ENCODE measurements around the gene AGTRAP. TPM values are rescaled to one million over a fixed set of nuclear protein-coding genes. Genes with fewer than 3 reads are reported as not detected.

AGTRAP gene
- total RNA-seq, 2 experiments from 2014 or later = 20.3 to 21.7 TPM

DNA sequence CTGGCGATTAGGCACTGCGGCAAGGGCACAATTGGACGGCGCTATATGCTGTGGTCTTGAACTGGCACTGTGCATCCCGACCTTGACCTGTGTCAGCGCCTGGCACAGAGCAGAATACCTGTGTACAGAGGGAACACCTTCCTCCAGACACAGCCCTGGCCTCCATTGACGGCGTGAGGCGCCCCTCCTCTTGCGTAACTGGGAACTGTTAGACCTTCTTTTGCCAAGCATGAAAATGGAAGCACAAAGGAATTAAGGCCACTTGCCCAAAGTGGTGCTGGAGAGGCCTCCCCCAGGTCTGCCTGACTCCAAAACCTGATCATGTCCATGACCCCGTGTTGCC lies 6.8 kb upstream of the AGTRAP start:
- no peak overlapping the region for H3K27ac Mint-ChIP-seq
- H3K36me3 Mint-ChIP-seq (ENCODE audit: low read depth) = no peaks in the 10 kb centered on the region
- no peaks in the 10 kb centered on the region for H3K9me3 Mint-ChIP-seq
- no peaks in the 10 kb centered on the region for H3K27me3 Mint-ChIP-seq (ENCODE audit: low read depth)
- CTCF ChIA-PET = no interaction called here
- H3K4me1 Mint-ChIP-seq (ENCODE audit: low read depth) = peaks cover 44% of the 10 kb centered on the region
- intact Hi-C loops (cut with micrococcal nuclease) = no loop called here
- no peak for DNase-seq
- no peak overlapping the region for H3K4me3 Mint-ChIP-seq

- peaks cover 44% of the 10 kb centered on the region for H3K4me1 Mint-ChIP-seq (ENCODE audit: low read depth)
- no peaks in the 10 kb centered on the region for H3K36me3 Mint-ChIP-seq (ENCODE audit: low read depth)
- peak overlapping the region; percentile 57 for H3K27ac Mint-ChIP-seq
- no peak for DNase-seq
- H3K27me3 Mint-ChIP-seq (ENCODE audit: low read depth) = no peaks in the 10 kb centered on the region
- no peaks in the 10 kb centered on the region for H3K9me3 Mint-ChIP-seq
- CTCF ChIA-PET = interaction anchor here (0.6 kb wide), 1 partner anchor 506 kb away, joined by 4 read pairs; no protein-coding TSS in a partner anchor
- peak overlapping the region; percentile 65 for H3K4me3 Mint-ChIP-seq
- intact Hi-C loops (cut with micrococcal nuclease) = loop anchor here (5.0 kb wide), 1 partner anchor 47 kb away; the partner anchor contains the start of gene MAD2L2
Observed at GRCh38 chr1:11729498-11730428, 6.2 kb upstream of the AGTRAP start.

GRCh38 chr1:11730429-11730891 lies 5.5 kb upstream of the AGTRAP start:
- Mint-ChIP-seq H3K4me3 (peak overlapping the region; percentile 65), H3K4me1 (ENCODE audit: low read depth) (peaks cover 42% of the 10 kb centered on the region), H3K27ac (peak overlapping the region; percentile 57), H3K27me3 (ENCODE audit: low read depth) (no peaks in the 10 kb centered on the region), H3K36me3 (ENCODE audit: low read depth) (no peaks in the 10 kb centered on the region), H3K9me3 (no peaks in the 10 kb centered on the region)
- DNase-seq = peak; percentile 59
- CTCF ChIA-PET = interaction anchor here (0.6 to 1.2 kb wide), 4 partner anchors 11 to 507 kb away, joined by 3 to 5 read pairs (median 4); no protein-coding TSS in a partner anchor
- intact Hi-C loops (cut with micrococcal nuclease) = loop anchor here (5.0 kb wide), 1 partner anchor 48 kb away; the partner anchor contains the start of gene MAD2L2

DNA sequence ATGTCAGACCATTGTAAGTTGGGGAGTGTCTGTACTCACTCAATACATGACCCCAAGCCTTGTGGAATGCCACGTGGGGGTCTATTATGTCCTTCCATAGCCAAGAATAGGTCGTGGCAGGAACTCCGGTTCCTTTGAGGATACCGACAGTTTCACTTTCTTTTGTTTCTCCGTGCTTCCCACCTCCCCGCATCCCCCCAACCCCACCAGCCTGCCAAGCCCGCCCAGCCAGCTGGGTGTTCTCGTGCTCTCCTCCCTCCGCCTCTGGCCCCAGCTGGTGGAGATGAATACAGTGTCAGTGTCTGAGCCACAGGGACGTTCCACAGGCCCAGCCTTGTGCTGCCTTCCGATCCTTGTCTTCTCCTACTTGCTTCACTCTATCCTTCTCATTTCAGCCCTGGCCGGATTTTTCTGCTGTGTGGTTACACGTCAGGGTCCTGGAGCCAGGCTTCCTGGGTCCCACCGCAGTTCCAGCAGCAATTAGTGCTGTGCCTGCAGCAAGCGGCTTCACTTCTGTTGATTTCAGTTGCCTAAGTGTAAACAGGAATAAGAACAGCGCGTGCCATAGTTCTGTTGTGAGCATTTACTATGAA lies 4.1 kb upstream of the AGTRAP start:
- intact Hi-C loops (cut with micrococcal nuclease) = loop anchor here (5.0 kb wide), 1 partner anchor 49 kb away; the partner anchor contains the start of gene MAD2L2
- peak overlapping the region; percentile 65 for H3K4me3 Mint-ChIP-seq
- CTCF ChIA-PET = interaction anchor here (1.0 to 1.2 kb wide), 2 partner anchors 13 to 86 kb away, joined by 4 to 5 read pairs; no protein-coding TSS in a partner anchor
- no peaks in the 10 kb centered on the region for H3K36me3 Mint-ChIP-seq (ENCODE audit: low read depth)
- DNase-seq = peak; percentile 57
- no peaks in the 10 kb centered on the region for H3K9me3 Mint-ChIP-seq
- peak overlapping the region; percentile 59 for H3K27ac Mint-ChIP-seq
- peaks cover 37% of the 10 kb centered on the region for H3K4me1 Mint-ChIP-seq (ENCODE audit: low read depth)
- H3K27me3 Mint-ChIP-seq (ENCODE audit: low read depth) = no peaks in the 10 kb centered on the region

DNA sequence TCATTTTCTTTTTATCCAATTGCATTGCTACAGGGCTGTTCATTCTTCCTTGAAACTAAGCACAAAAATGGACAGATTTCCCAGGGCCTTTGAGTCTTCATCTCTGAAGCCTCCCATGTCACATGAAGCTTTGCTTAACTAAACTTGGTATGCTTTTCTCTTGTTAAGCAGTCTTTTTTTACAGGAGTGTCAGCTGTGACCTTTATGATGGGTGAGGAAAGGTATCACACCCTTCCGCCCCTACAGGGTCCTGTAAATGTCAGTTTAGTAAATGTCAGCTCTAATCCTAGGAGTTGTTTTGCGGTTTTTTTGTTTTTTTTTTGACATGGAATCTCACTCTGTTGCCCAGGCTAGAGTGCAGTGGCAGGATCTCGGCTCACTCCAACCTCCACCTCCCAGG lies 2.6 kb upstream of the AGTRAP start:
- Mint-ChIP-seq H3K9me3 (no peaks in the 10 kb centered on the region), H3K36me3 (ENCODE audit: low read depth) (no peaks in the 10 kb centered on the region), H3K27me3 (ENCODE audit: low read depth) (no peaks in the 10 kb centered on the region), H3K4me1 (ENCODE audit: low read depth) (peaks cover 51% of the 10 kb centered on the region), H3K4me3 (no peak overlapping the region), H3K27ac (peak overlapping the region; percentile 41)
- intact Hi-C loops (cut with micrococcal nuclease) = loop anchor here (5.0 kb wide), 1 partner anchor 51 kb away; the partner anchor contains the start of gene MAD2L2
- CTCF ChIA-PET = no interaction called here
- no peak for DNase-seq

DNA sequence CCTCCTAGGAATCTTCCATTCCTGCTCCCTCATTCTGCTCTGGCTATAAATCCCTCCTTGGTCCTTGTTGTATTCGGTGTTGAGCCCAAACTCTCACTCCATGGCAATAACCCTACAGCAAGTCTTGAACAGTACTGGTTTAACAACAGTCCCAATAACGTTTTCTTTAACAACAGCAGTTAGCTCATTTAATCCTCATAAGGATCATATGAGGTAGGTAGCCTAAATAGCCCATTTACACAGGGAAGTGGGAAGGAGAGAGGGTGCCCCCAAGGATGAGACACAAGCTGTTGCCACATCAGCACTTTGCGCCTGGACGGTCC lies 444 bp upstream of the AGTRAP start:
- H3K4me3 Mint-ChIP-seq = peak overlapping the region; percentile 96
- H3K4me1 Mint-ChIP-seq (ENCODE audit: low read depth) = peaks cover 51% of the 10 kb centered on the region
- no peak for DNase-seq
- CTCF ChIA-PET = interaction anchor here (2.1 to 2.5 kb wide), 2 partner anchors 14 to 85 kb away, joined by 7 to 13 read pairs; no protein-coding TSS in a partner anchor
- no peaks in the 10 kb centered on the region for H3K9me3 Mint-ChIP-seq
- peak overlapping the region; percentile 11 for H3K27ac Mint-ChIP-seq
- H3K27me3 Mint-ChIP-seq (ENCODE audit: low read depth) = no peaks in the 10 kb centered on the region
- no peaks in the 10 kb centered on the region for H3K36me3 Mint-ChIP-seq (ENCODE audit: low read depth)
- intact Hi-C loops (cut with micrococcal nuclease) = loop anchor here (5.0 kb wide), 1 partner anchor 172 kb away; no protein-coding TSS in a partner anchor

- Mint-ChIP-seq H3K4me3 (peak overlapping the region; percentile 96), H3K27me3 (ENCODE audit: low read depth) (no peaks in the 10 kb centered on the region), H3K9me3 (no peaks in the 10 kb centered on the region), H3K4me1 (ENCODE audit: low read depth) (peaks cover 50% of the 10 kb centered on the region), H3K27ac (peak overlapping the region; percentile 93), H3K36me3 (ENCODE audit: low read depth) (no peaks in the 10 kb centered on the region)
- CTCF ChIA-PET = interaction anchor here (0.7 to 2.5 kb wide), 4 partner anchors 13 to 73 kb away, joined by 3 to 11 read pairs (median 6); partner anchors contain the start of gene FBXO6
- intact Hi-C loops (cut with micrococcal nuclease) = loop anchor here (2.0 to 5.0 kb wide), 2 partner anchors 70 to 170 kb away; partner anchors contain the start of gene CLCN6
- peak; percentile 66 for DNase-seq
Observed at GRCh38 chr1:11736746-11737639, 1.1 kb downstream of the AGTRAP start.

DNA sequence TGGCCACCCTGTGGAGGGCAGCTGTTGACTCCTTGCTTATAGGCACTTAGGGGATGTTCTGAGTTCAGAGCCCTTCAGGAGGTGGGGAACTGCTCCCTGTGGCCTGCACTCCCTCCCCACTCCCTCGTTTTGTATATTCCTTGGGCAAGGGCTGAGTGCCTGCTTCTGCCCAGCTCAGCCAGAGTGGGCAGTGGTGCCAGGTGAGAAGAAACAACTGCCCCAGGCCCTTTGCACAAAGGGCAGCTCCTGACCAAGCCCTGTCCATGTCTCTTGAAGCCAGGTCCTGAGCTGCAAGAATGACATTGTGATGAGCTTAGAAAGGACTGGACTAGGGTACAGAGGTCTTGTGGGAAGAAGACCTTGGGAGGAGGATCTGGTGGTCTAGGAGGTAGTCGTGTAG lies 2.2 kb downstream of the AGTRAP start:
- Mint-ChIP-seq H3K36me3 (ENCODE audit: low read depth) (peaks cover 2% of the 10 kb centered on the region), H3K9me3 (no peaks in the 10 kb centered on the region), H3K27me3 (ENCODE audit: low read depth) (no peaks in the 10 kb centered on the region), H3K4me1 (ENCODE audit: low read depth) (peaks cover 52% of the 10 kb centered on the region), H3K4me3 (no peak overlapping the region), H3K27ac (no peak overlapping the region)
- no peak for DNase-seq
- intact Hi-C loops (cut with micrococcal nuclease) = loop anchor here (5.0 kb wide), 1 partner anchor 169 kb away; no protein-coding TSS in a partner anchor
- CTCF ChIA-PET = interaction anchor here (1.8 to 2.5 kb wide), 3 partner anchors 11 to 74 kb away, joined by 6 to 11 read pairs (median 7); partner anchors contain the start of gene FBXO6

- no peaks in the 10 kb centered on the region for H3K27me3 Mint-ChIP-seq (ENCODE audit: low read depth)
- peaks cover 49% of the 10 kb centered on the region for H3K4me1 Mint-ChIP-seq (ENCODE audit: low read depth)
- peaks cover 2% of the 10 kb centered on the region for H3K36me3 Mint-ChIP-seq (ENCODE audit: low read depth)
- H3K9me3 Mint-ChIP-seq = no peaks in the 10 kb centered on the region
- DNase-seq = no peak
- H3K27ac Mint-ChIP-seq = no peak overlapping the region
- no peak overlapping the region for H3K4me3 Mint-ChIP-seq
- CTCF ChIA-PET = no interaction called here
- intact Hi-C loops (cut with micrococcal nuclease) = loop anchor here (5.0 kb wide), 1 partner anchor 169 kb away; no protein-coding TSS in a partner anchor
Observed at GRCh38 chr1:11738783-11739182, 2.8 kb downstream of the AGTRAP start.

- intact Hi-C loops (cut with micrococcal nuclease) = no loop called here
- Mint-ChIP-seq H3K27me3 (ENCODE audit: low read depth) (no peaks in the 10 kb centered on the region), H3K4me1 (ENCODE audit: low read depth) (peaks cover 49% of the 10 kb centered on the region), H3K27ac (peak overlapping the region; percentile 48), H3K36me3 (ENCODE audit: low read depth) (peaks cover 2% of the 10 kb centered on the region), H3K9me3 (no peaks in the 10 kb centered on the region), H3K4me3 (no peak overlapping the region)
- CTCF ChIA-PET = interaction anchor here (0.5 to 2.0 kb wide), 4 partner anchors 26 to 327 kb away, joined by 3 to 5 read pairs (median 3); no protein-coding TSS in a partner anchor
- peak; percentile 50 for DNase-seq
Observed at GRCh38 chr1:11740258-11741192, 4.6 kb downstream of the AGTRAP start.

Data from activated naive CD4-positive, alpha-beta T cell treated with anti-CD3 and anti-CD28 coated beads for 36 hours (primary cell).